ENCODE data around the gene RBSN. TPM values are rescaled to one million over a fixed set of nuclear protein-coding genes. Genes with fewer than 3 reads are reported as not detected.

The RBSN gene
- total RNA-seq, 2 donors from 2014 or later, result 23.3 to 25.2 TPM

DNA sequence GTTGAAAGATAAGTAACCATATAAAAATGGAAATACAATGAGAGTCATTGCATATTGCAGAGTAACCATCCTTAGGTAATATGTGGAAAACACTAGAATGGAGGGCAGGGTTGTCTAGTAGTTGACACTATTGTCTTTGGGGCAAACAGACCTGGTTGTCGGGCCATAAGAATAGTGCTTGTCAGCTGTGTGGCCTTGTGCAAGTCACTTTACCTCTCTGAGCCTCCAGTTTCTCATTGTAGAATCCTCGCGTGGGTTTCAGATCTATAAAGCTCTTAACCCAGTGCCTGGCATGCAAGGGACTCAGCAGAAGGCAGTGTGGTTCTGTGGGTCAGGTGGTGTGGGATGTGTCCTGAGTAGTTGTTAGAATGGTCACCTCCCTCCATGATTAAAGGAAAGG lies 65.8 kb downstream of the RBSN start:
- Mint-ChIP-seq H3K4me1 (peaks cover 3% of the 10 kb centered on the region), H3K27me3 (ENCODE audit: insufficient read depth) (no peaks in the 10 kb centered on the region), H3K4me3 (no peak overlapping the region), H3K27ac (no peak overlapping the region), H3K36me3 (ENCODE audit: low read depth) (peaks cover 86% of the 10 kb centered on the region), H3K9me3 (no peaks in the 10 kb centered on the region)
- Histone ChIP-seq H3K9ac (ENCODE audit: extremely low read depth, low read length, poor library complexity, severe bottlenecking) (no peak overlapping the region), H3K27me3 (ENCODE audit: control insufficient read depth, insufficient read depth, low read length, poor library complexity, severe bottlenecking) (no peaks in the 10 kb centered on the region), H3K4me3 (ENCODE audit: low read length) (no peak overlapping the region), H3K4me1 (ENCODE audit: control insufficient read depth, insufficient read depth, low read length) (peaks cover under 1% of the 10 kb centered on the region), H3K27ac (ENCODE audit: low read depth, low read length) (no peak overlapping the region), H3K36me3 (ENCODE audit: control insufficient read depth, insufficient read depth, low read length) (peaks cover 85% of the 10 kb centered on the region), H3K9me3 (ENCODE audit: control insufficient read depth, low read length) (no peaks in the 10 kb centered on the region)
- no peak for DNase-seq
- TF ChIP-seq, protein P1, sequence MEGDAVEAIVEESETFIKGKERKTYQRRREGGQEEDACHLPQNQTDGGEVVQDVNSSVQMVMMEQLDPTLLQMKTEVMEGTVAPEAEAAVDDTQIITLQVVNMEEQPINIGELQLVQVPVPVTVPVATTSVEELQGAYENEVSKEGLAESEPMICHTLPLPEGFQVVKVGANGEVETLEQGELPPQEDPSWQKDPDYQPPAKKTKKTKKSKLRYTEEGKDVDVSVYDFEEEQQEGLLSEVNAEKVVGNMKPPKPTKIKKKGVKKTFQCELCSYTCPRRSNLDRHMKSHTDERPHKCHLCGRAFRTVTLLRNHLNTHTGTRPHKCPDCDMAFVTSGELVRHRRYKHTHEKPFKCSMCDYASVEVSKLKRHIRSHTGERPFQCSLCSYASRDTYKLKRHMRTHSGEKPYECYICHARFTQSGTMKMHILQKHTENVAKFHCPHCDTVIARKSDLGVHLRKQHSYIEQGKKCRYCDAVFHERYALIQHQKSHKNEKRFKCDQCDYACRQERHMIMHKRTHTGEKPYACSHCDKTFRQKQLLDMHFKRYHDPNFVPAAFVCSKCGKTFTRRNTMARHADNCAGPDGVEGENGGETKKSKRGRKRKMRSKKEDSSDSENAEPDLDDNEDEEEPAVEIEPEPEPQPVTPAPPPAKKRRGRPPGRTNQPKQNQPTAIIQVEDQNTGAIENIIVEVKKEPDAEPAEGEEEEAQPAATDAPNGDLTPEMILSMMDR (conservative IDR thresholded peaks at IDR 0.05), result no peak
- WGBS, 2 experiments (ENCODE audit: insufficient coverage in 1 of 2, insufficient read length in 1 of 2), result 91 to 96% methylated on average over 3 of the region's 3 CpGs

DNA sequence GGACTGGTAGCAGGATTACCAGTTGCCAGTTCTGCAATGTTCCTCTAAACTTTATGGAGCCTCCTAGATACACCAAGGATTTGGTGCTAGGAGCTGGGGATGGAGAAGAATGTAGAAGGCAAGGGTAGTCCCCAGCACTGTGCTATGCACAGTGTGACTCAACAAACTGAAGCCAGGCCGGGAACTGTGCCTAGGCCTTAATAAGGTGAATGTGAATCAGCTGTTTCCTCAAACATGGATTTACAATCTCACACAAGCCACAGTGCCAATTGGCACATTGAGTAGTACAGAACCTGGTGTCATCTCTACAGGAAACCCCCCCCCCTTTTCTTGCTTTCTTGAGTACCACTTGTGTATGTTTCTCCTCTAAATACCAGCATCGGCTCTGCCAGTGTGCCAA lies 66.3 kb downstream of the RBSN start:
- Mint-ChIP-seq H3K36me3 (ENCODE audit: low read depth) (peaks cover 84% of the 10 kb centered on the region), H3K9me3 (no peaks in the 10 kb centered on the region), H3K4me3 (no peak overlapping the region), H3K27ac (no peak overlapping the region), H3K27me3 (ENCODE audit: insufficient read depth) (no peaks in the 10 kb centered on the region), H3K4me1 (no peaks in the 10 kb centered on the region)
- no peaks in the 10 kb centered on the region for H3K4me1 ChIP-seq (ENCODE audit: control insufficient read depth, insufficient read depth, low read length)
- no peak for DNase-seq
- H3K9ac ChIP-seq (ENCODE audit: extremely low read depth, low read length, poor library complexity, severe bottlenecking), result no peak overlapping the region
- peaks cover 84% of the 10 kb centered on the region for H3K36me3 ChIP-seq (ENCODE audit: control insufficient read depth, insufficient read depth, low read length)
- 91% methylated on average over 2 of the region's 2 CpGs; no CpG with 5 or more reads in 1 of the 2 experiments for WGBS, 2 experiments (ENCODE audit: insufficient coverage in 1 of 2, insufficient read length in 1 of 2)
- no peaks in the 10 kb centered on the region for H3K27me3 ChIP-seq (ENCODE audit: control insufficient read depth, insufficient read depth, low read length, poor library complexity, severe bottlenecking)
- H3K9me3 ChIP-seq (ENCODE audit: control insufficient read depth, low read length), result no peaks in the 10 kb centered on the region
- H3K4me3 ChIP-seq (ENCODE audit: low read length), result no peak overlapping the region
- no peak overlapping the region for H3K27ac ChIP-seq (ENCODE audit: low read depth, low read length)
- TF ChIP-seq, protein P1 (conservative IDR thresholded peaks at IDR 0.05), result no peak

DNA sequence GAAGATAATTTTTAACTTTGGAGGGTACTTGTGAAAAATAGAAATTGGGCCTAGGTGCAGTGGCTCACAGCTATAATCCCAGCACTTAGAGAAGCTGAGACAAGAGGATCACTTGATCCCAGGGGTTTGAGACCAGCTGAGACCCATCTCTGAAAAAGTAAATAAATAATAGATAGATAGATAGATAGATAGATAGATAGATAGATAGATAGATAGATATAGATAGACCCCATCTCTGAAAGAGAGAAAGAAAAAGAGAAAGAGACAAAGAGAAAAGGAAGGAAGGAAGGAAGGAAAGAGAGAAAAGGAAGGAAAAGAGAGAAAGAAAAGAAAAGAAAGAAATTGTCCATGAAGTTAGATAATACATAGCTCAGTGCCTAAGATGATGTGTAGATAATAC lies 69.3 kb downstream of the RBSN start:
- peaks cover 89% of the 10 kb centered on the region for H3K36me3 ChIP-seq (ENCODE audit: control insufficient read depth, insufficient read depth, low read length)
- H3K4me1 ChIP-seq (ENCODE audit: control insufficient read depth, insufficient read depth, low read length), result no peaks in the 10 kb centered on the region
- no peaks in the 10 kb centered on the region for H3K9me3 ChIP-seq (ENCODE audit: control insufficient read depth, low read length)
- H3K9ac ChIP-seq (ENCODE audit: extremely low read depth, low read length, poor library complexity, severe bottlenecking), result no peak overlapping the region
- Mint-ChIP-seq H3K4me3 (no peak overlapping the region), H3K9me3 (no peaks in the 10 kb centered on the region), H3K27ac (no peak overlapping the region), H3K4me1 (no peaks in the 10 kb centered on the region), H3K27me3 (ENCODE audit: insufficient read depth) (no peaks in the 10 kb centered on the region), H3K36me3 (ENCODE audit: low read depth) (peaks cover 81% of the 10 kb centered on the region)
- H3K27ac ChIP-seq (ENCODE audit: low read depth, low read length), result no peak overlapping the region
- H3K4me3 ChIP-seq (ENCODE audit: low read length), result no peak overlapping the region
- DNase-seq, result no peak
- TF ChIP-seq, protein P1 (conservative IDR thresholded peaks at IDR 0.05), result no peak
- H3K27me3 ChIP-seq (ENCODE audit: control insufficient read depth, insufficient read depth, low read length, poor library complexity, severe bottlenecking), result no peaks in the 10 kb centered on the region
